Chondrocyte (in vitro differentiated cells): ENCODE results near the gene PRH1. TPM values are rescaled to one million over a fixed set of nuclear protein-coding genes. Genes with fewer than 3 reads are reported as not detected.

Experiments
- DNase-seq: peaks from one replicate; pipeline ENCODE4 v3.0.0; 2021; ENCODE audit warnings: mixed read lengths, low spot score
- H3K27ac Mint-ChIP-seq: one replicate; pipeline ENCODE4 v1.8.0; 2021; ENCODE audit warnings: mild to moderate bottlenecking, moderate library complexity, mixed read lengths; ENCODE audit not compliant: unreplicated experiment
- H3K27me3 Mint-ChIP-seq: 2 replicates; pipeline ENCODE4 v1.8.0; 2021; ENCODE audit warnings: low read depth, mixed read lengths
- H3K36me3 Mint-ChIP-seq: 2 replicates; pipeline ENCODE4 v1.8.0; 2021; ENCODE audit warnings: low read depth, mixed read lengths
- H3K4me1 Mint-ChIP-seq: 2 replicates; pipeline ENCODE4 v1.8.0; 2021; ENCODE audit warnings: low read depth, mild to moderate bottlenecking, mixed read lengths
- H3K4me3 Mint-ChIP-seq: one replicate; pipeline ENCODE4 v1.8.0; 2021; ENCODE audit warnings: mild to moderate bottlenecking, moderate library complexity, mixed read lengths; ENCODE audit not compliant: unreplicated experiment
- H3K9me3 Mint-ChIP-seq: 2 replicates; pipeline ENCODE4 v1.8.0; 2021; ENCODE audit warnings: low read depth, mixed read lengths
- total RNA-seq: library from RNA; stranded (reverse); gene quantifications from 3 replicates; pipeline ENCODE4 v1.2.1, GENCODE V29; 2021
- TF ChIP-seq, protein P1 (sequence below): fragments of 200-600 bp; sonication (generic); IDR thresholded peaks from 2 replicates; pipeline ENCODE4 v1.5.0; 2021; ENCODE audit warnings: antibody characterized with exemption, mild to moderate bottlenecking, moderate library complexity

PRH1 gene
- total RNA-seq, 1 donor from 2014 or later = 7.2 TPM

DNA sequence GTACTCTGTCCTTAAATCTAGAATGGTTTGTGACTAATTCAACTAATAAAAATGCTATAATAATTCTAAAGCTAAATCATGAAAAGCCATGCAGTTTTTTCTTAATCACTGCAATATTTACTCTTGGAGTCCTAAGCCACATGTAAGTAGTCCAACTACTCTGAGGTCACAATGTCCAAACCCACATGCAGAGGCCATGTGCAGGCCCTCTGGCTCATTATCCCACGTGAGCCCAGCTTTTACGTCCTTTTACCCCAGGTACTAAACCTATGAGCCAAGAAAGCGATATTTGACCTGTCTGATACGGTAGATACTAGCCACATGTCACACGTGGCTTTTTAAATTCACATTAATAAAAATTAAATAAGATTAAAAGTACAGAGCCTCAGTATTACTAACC lies 12.8 kb upstream of the PRH1 start:
- Mint-ChIP-seq H3K27me3 (no peaks in the 10 kb centered on the region), H3K27ac (no peak overlapping the region), H3K9me3 (peaks cover 1% of the 10 kb centered on the region), H3K4me3 (no peak overlapping the region), H3K36me3 (peaks cover 4% of the 10 kb centered on the region), H3K4me1 (no peaks in the 10 kb centered on the region)
- DNase-seq = no peak
- TF ChIP-seq, protein P1, sequence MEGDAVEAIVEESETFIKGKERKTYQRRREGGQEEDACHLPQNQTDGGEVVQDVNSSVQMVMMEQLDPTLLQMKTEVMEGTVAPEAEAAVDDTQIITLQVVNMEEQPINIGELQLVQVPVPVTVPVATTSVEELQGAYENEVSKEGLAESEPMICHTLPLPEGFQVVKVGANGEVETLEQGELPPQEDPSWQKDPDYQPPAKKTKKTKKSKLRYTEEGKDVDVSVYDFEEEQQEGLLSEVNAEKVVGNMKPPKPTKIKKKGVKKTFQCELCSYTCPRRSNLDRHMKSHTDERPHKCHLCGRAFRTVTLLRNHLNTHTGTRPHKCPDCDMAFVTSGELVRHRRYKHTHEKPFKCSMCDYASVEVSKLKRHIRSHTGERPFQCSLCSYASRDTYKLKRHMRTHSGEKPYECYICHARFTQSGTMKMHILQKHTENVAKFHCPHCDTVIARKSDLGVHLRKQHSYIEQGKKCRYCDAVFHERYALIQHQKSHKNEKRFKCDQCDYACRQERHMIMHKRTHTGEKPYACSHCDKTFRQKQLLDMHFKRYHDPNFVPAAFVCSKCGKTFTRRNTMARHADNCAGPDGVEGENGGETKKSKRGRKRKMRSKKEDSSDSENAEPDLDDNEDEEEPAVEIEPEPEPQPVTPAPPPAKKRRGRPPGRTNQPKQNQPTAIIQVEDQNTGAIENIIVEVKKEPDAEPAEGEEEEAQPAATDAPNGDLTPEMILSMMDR = no peak

DNA sequence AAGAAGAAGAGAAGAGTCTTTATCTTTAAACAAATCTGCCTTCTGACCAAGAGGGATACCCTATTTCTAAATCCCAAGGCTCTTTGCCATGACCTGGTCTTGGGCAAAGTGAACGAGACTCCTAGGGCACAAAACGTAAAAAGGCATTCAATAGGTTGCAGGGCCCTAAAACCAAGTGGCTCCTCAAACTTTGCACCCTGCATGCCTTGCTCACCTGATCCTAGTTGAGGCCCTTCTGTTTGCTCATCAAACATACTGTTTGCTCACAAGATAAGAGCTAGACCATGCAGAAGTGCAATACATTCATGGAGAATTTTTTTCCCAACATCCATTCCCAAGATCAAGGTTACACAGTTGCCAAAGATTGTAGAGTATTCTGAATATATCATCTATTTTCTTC lies 7.9 kb upstream of the PRH1 start:
- no peak for DNase-seq
- TF ChIP-seq, protein P1 = no peak
- no peaks in the 10 kb centered on the region for H3K4me1 Mint-ChIP-seq
- no peaks in the 10 kb centered on the region for H3K36me3 Mint-ChIP-seq
- no peak overlapping the region for H3K27ac Mint-ChIP-seq
- no peak overlapping the region for H3K4me3 Mint-ChIP-seq
- no peaks in the 10 kb centered on the region for H3K9me3 Mint-ChIP-seq
- H3K27me3 Mint-ChIP-seq = no peaks in the 10 kb centered on the region

DNA sequence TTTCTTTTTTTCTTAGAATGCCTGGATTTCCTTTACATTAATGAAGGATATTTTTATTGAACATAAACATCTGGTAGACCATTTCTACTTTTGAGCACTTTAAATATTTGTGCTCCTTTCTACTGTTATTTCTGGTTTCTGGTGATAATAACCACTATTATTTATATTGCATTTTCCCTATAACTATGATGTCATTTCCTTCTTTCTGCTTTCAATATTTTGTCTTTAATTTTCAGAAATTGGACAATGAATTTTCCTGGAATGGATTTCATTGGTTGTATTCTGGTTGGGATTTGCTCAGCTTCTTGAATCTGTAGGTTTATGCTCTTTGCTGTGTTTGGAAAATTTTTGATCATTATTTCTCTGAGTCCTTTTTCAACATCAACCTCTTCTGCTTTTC lies 5.2 kb upstream of the PRH1 start:
- Mint-ChIP-seq H3K36me3 (no peaks in the 10 kb centered on the region), H3K4me3 (no peak overlapping the region), H3K4me1 (no peaks in the 10 kb centered on the region), H3K27ac (no peak overlapping the region), H3K27me3 (no peaks in the 10 kb centered on the region), H3K9me3 (no peaks in the 10 kb centered on the region)
- no peak for DNase-seq
- TF ChIP-seq, protein P1 = no peak

DNA sequence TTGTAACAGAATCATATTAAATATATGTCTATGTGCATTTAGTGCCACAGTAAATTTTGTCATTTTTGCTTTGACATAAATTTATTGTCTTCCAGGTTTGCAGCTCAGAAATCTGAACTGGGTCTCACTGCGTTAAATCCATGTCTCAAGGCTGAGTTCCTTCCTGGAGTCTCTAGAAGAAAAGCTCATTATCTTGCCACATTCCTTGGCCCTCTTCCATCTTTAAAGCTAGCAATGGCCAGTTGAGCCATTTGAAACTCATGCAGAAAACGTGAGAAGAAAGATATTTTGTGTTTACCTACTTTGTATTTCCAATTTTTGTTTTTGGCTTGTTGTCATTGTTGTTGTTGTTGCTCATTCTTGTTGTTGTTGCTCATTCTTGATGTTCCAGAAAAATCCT lies 10.7 kb downstream of the PRH1 start:
- Mint-ChIP-seq H3K36me3 (peaks cover 14% of the 10 kb centered on the region), H3K9me3 (peaks cover 14% of the 10 kb centered on the region), H3K4me3 (no peak overlapping the region), H3K4me1 (no peaks in the 10 kb centered on the region), H3K27me3 (no peaks in the 10 kb centered on the region), H3K27ac (no peak overlapping the region)
- DNase-seq = no peak
- TF ChIP-seq, protein P1 = no peak

DNA sequence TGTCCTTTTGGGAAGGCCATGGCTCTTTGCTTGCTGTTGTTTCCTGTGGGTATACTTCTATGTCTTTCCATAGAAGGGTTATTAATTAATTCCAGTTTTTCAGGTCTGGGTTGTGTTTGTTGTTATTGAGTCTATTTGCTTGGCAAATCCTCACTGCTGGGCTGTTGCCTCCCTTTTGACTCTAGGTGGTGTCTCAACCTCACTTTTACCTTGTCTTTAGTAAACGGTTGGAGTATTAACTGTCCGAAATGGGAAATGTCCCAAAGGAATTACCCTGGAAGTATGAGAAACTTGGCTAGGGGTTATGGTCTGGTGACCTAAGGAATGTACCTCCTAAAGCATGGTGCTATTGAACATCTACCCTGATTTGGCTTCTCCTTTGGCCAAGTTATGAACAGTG lies 16.7 kb downstream of the PRH1 start:
- H3K27ac Mint-ChIP-seq = no peak overlapping the region

More for the DNA sequence above, 16.7 kb downstream of the PRH1 start:
- Mint-ChIP-seq H3K27me3 (no peaks in the 10 kb centered on the region), H3K36me3 (peaks cover 12% of the 10 kb centered on the region), H3K4me3 (no peak overlapping the region), H3K4me1 (no peaks in the 10 kb centered on the region), H3K9me3 (peaks cover 22% of the 10 kb centered on the region)
- TF ChIP-seq, protein P1 = no peak
- DNase-seq = no peak
